Prostate gland (tissue), 2 donors: ENCODE measurements around the gene TOP1. TPM values are rescaled to one million over a fixed set of nuclear protein-coding genes. Genes with fewer than 3 reads are reported as not detected.
A peak's percentile ranks its signal among the peaks of the same experiment; 100 is the strongest.

ENCODE experiments used
- DNase-seq: peaks from one replicate; pipeline ENCODE4 v3.0.0-alpha.2; 2019; ENCODE audit warnings: low spot score
- H3K27ac ChIP-seq, 2 donors: fragments of 200-600 bp; sonication (generic); 2 replicates each; pipeline ENCODE4 v1.5.1; 2017 to 2019
- H3K27me3 ChIP-seq: fragments of 200-600 bp; sonication (generic); replicated peaks from 2 replicates; pipeline ENCODE4 v1.5.1; 2019; ENCODE audit not compliant: insufficient read depth
- H3K36me3 ChIP-seq, 2 donors: fragments of 200-600 bp; sonication (generic); 1 replicate in 1 of 2; 2 replicates in 1 of 2; pipeline versions ENCODE4 v1.5.1 to v1.8.1; 2017 to 2019
- H3K4me1 ChIP-seq: fragments of 200-600 bp; sonication (generic); replicated peaks from 2 replicates; pipeline ENCODE4 v1.5.1; 2019
- H3K4me3 ChIP-seq, 2 donors: fragments of 200-600 bp; sonication (generic); 2 replicates each; pipeline ENCODE4 v1.5.1; 2017 to 2019
- H3K9me3 ChIP-seq: fragments of 200-600 bp; sonication (generic); 2 replicates; pipeline ENCODE4 v1.5.1; 2017
- CTCF ChIP-seq, 4 experiments: fragments of 200-600 bp in 2 of 4; fragments of 450-650 bp in 2 of 4; sonication (generic) in 2 of 4; IDR thresholded peaks; 1 replicate in 3 of 4; 2 replicates in 1 of 4; pipeline ENCODE4 v1.5.1; 2016 to 2019; ENCODE audit warnings: antibody characterized with exemption in 4 of 4, mild to moderate bottlenecking in 2 of 4, moderate library complexity in 2 of 4
- POLR2A ChIP-seq: fragments of 450-650 bp; IDR thresholded peaks from one replicate; pipeline ENCODE4 v1.6.1; 2016; ENCODE audit warnings: antibody characterized with exemption, mild to moderate bottlenecking
- POLR2AphosphoS5 ChIP-seq: sonication (generic); formaldehyde crosslinking; IDR thresholded peaks from one replicate; pipeline ENCODE4 v1.6.1; 2017; ENCODE audit warnings: antibody characterized with exemption
- WGBS: methylation state at CpG from one replicate; pipeline ENCODE4 v1.1.5; 2018; 5-methylcytosine and 5-hydroxymethylcytosine counted together
- intact Hi-C: fragments of 100-400 bp; cut with DNase I; formaldehyde crosslinking; loops from one replicate; pipeline ENCODE4 v1.14.2; 2022
- total RNA-seq, 2 donors: library from RNA; depleted of rRNA; stranded (reverse); fragments of >200 nt; gene quantifications; one replicate each; pipeline ENCODE4 v1.1.0, GENCODE V29; 2016

Gene TOP1
- total RNA-seq, 2 donors from 2014 or later: 32.3 to 36.9 TPM

GRCh38 chr20:41047279-41047974 lies 18.8 kb downstream of the TOP1 start:
- WGBS: 41% methylated on average over 5 of the region's 5 CpGs
- Histone ChIP-seq H3K4me1 (peaks cover 15% of the 10 kb centered on the region), H3K36me3 (no peaks in the 10 kb centered on the region), H3K9me3 (no peaks in the 10 kb centered on the region), H3K4me3 (no peak overlapping the region), H3K27ac (peak overlapping the region in 1 of 2 donors; percentile 14), H3K27me3 (no peaks in the 10 kb centered on the region)
- TF ChIP-seq CTCF (IDR thresholded peaks at IDR 0.05) (no peak), POLR2A (no peak), POLR2AphosphoS5 (no peak)
- intact Hi-C loops: no loop called here
- no peak for DNase-seq

- H3K4me3 ChIP-seq: no peak overlapping the region
- intact Hi-C loops: no loop called here
- TF ChIP-seq POLR2A (no peak), POLR2AphosphoS5 (no peak), CTCF (IDR thresholded peaks at IDR 0.05) (no peak)
- WGBS: 2% methylated on average over 1 of the region's 1 CpG
- DNase-seq: no peak
- H3K27me3 ChIP-seq: no peaks in the 10 kb centered on the region
- peaks cover 15% of the 10 kb centered on the region for H3K4me1 ChIP-seq
- no peaks in the 10 kb centered on the region for H3K9me3 ChIP-seq
- no peaks in the 10 kb centered on the region for H3K36me3 ChIP-seq
- peak overlapping the region; percentile 14 to 34 for H3K27ac ChIP-seq
These were observed 19.3 kb downstream of the TOP1 start for GRCh38 chr20:41047975-41048305.

GRCh38 chr20:41048461-41049301 lies 20.1 kb downstream of the TOP1 start:
- Histone ChIP-seq H3K36me3 (no peaks in the 10 kb centered on the region), H3K9me3 (no peaks in the 10 kb centered on the region), H3K4me1 (peaks cover 15% of the 10 kb centered on the region), H3K27ac (peak overlapping the region; percentile 7 to 34), H3K27me3 (no peaks in the 10 kb centered on the region), H3K4me3 (no peak overlapping the region)
- WGBS: 29% methylated on average over 7 of the region's 7 CpGs
- DNase-seq: no peak
- TF ChIP-seq POLR2A: no peak
- TF ChIP-seq POLR2AphosphoS5: no peak
- TF ChIP-seq CTCF (IDR thresholded peaks at IDR 0.05): no peak
- intact Hi-C loops: no loop called here

- Histone ChIP-seq H3K27ac (peak overlapping the region in 1 of 2 donors; percentile 34), H3K4me1 (peaks cover 15% of the 10 kb centered on the region), H3K4me3 (no peak overlapping the region), H3K27me3 (no peaks in the 10 kb centered on the region), H3K9me3 (no peaks in the 10 kb centered on the region), H3K36me3 (no peaks in the 10 kb centered on the region)
- WGBS: 29% methylated on average over 3 of the region's 3 CpGs
- no peak for TF ChIP-seq POLR2A
- intact Hi-C loops: no loop called here
- DNase-seq: no peak
These were observed 20.8 kb downstream of the TOP1 start for GRCh38 chr20:41049451-41049850.

GRCh38 chr20:41050361-41051008 lies 21.9 kb downstream of the TOP1 start:
- intact Hi-C loops: no loop called here

More at GRCh38 chr20:41050361-41051008, 21.9 kb downstream of the TOP1 start:
- Histone ChIP-seq H3K27me3 (no peaks in the 10 kb centered on the region), H3K36me3 (no peaks in the 10 kb centered on the region), H3K27ac (no peak overlapping the region), H3K4me3 (no peak overlapping the region), H3K4me1 (peaks cover 15% of the 10 kb centered on the region), H3K9me3 (no peaks in the 10 kb centered on the region)
- TF ChIP-seq CTCF (IDR thresholded peaks at IDR 0.05) (no peak), POLR2AphosphoS5 (no peak)
- WGBS: 5% methylated on average over 1 of the region's 1 CpG
- no peak for DNase-seq
